NCI-H1694 treated with DMSO at 0.1 percent for 48 hours (cell line): ENCODE data around the gene OSGIN1.
A peak's percentile ranks its signal among the peaks of the same experiment; 100 is the strongest.

ENCODE experiments used
- DNase-seq: peaks from one replicate; lab custom pipeline; 2025; lab: John Stamatoyannopoulos, UW

The OSGIN1 gene

GRCh38 chr16:83926726-83927397 lies 26.2 kb upstream of the OSGIN1 start:
- peak; percentile 38 for DNase-seq

DNA sequence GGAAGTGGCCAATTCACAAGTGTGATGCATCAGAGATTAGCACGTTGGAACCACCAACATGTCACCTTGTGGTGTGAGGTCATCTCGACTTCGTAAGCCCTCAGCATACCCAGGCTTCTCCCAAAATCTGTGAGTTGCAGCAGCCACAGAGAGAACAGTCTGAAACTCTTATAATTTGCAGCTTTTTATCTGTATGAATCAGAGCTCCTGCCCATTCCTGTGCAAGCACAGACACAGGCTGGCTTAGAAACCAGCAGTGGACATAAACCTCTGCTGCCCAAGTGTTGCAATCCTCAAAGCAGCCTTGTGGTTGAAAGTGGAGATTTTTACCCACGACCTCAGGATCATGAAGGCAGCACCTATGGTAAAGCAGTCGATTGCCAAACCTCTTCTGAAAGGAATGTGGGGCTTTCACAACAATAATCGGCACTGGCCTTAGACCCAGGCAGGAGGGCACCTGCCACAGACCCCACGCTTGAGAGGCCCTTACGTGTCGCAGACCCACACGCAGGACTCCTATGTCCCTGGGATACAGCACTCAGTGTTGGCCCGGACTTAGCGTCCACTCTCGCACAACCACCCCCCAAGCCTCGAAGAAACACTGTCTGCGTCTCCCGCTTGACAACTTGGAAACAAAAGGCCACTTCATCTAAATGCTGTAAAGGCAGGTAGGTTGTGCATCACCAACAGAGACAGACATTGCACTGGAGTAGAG lies 24.5 kb upstream of the OSGIN1 start:
- no peak for DNase-seq

- DNase-seq, result no peak
Observed at GRCh38 chr16:83929811-83930555, 23.1 kb upstream of the OSGIN1 start.

- no peak for DNase-seq
Observed at GRCh38 chr16:83930730-83931500, 22.1 kb upstream of the OSGIN1 start.

GRCh38 chr16:83931556-83931955 lies 21.5 kb upstream of the OSGIN1 start:
- DNase-seq, result no peak

- DNase-seq, result no peak
Observed at GRCh38 chr16:83932304-83932703, 20.7 kb upstream of the OSGIN1 start.

DNA sequence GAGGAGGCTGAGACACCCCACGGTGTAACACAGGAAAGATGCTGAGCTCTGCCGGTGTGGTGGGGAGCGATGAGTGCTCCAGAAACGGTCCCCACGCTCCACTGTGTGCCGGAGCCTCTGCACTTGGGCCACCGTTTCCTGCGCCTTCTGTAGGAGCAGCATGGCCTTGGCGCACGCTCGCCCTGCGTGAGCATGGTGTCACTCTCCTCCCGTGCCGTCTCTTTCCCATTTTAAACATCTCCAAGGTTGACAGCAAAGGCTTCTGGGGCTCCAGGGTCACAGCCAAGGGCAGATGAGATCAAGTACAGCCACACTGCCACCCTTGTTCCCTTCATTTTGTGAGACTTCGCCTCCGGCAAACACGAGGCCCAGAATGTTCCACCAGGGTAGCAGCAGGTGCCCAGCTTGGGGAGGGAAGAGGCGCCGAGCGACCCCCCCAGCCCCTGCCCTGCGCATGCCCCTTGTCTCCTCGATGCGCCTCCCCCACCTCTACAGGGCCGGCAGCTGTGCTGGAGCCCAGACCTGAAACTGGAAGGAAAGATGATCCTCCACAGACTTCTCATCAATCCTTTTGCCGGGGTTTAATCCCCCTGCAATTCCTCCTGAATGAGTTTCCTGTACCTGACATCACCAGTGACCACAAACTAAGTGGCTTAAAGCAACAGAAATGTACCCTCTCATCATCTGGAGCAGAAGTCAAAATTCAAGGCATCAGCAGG lies 19.9 kb upstream of the OSGIN1 start:
- DNase-seq, result no peak

- DNase-seq, result no peak
Observed at GRCh38 chr16:83933885-83934683, 19.0 kb upstream of the OSGIN1 start.

- no peak for DNase-seq
Observed at GRCh38 chr16:83934684-83934977, 18.4 kb upstream of the OSGIN1 start.

DNA sequence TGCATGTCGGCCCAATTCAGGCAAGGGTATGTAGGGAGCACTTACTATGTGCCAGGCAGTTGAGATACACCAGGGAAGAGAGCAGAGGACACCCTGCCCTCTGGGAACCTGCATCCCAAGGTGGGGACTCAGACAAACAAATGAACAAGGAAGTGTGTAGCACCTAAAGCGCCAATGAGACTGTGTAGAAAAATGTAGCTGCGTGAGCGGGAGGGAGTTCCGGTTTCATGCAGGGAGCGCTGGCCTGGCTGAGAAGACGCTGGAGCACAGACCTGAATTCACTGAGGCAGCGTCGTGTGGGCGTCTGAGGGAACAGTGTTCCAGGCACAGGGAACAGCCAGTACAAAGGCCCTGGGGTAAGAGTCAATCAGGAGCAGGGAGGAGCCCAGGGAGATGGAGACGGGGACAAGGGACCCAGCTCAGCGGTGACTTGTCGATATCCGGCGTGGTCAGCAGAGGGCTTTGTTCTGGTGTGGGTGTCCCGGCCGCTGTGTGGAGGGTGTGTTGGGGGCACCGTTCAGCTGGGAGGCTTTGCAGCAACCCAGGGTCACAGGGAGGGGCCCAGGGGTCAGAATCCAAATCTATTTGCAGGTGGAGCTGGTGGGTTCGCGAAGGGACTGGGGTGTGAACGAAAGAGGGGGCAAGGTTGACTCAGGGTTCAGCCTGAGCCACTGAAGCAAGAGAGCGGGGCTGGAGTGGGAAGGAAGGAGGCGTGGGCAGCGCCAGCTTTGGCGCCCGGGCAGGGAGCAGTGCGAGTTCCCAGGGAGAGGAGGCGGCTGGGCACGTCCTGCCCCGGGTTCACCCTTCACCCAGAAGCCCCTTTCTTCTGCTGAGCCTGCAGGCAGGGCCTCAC lies 17.8 kb upstream of the OSGIN1 start:
- DNase-seq, result no peak

DNA sequence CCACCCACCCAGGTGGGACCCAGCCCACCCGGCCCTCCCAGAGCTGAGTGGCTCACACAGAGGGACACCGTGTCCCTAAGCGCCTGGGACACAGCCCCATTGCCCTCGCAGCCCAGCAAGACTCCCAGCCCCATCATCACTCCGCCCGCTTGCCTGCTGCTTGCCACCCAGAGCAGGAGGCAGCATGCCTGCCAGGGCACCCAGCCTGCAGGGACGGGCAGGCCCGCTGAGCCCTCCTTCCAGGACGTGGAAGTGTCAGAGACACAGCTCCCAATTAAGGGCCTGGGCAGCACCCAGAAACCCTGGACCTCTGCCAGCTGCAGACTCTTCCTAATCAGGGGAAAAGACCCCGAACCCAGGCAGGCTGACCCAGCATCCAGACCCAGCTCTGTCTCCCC lies 17.2 kb upstream of the OSGIN1 start:
- no peak for DNase-seq

DNA sequence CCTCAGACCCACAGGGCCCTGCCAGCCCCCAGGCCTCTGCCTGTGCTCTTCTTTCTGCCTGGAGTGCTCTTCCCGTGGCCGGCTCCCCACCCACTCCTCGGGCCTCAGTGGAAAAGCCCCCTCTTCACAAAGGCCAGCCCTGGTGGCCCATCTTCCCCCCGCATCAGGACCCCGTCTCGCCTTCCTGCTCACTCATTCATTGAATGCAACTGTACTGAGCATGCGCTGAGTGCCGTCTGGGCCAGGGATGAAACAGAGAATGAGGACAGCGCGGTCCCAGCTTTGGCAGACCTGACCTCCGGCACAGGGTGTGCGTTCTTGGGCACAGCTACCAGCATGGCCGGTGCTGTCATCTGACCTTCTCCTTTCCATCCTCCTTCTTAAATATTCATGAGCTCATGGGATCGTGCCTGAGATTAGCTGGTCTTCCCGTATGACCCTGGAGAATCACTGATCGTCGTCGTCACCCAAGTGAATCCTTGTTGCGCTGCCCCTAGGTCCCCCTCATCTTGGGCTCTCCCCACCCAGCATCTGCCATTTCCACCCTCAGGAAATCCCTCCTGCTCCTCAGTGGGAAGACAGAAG lies 16.4 kb upstream of the OSGIN1 start:
- no peak for DNase-seq

GRCh38 chr16:83937267-83937666 lies 15.8 kb upstream of the OSGIN1 start:
- no peak for DNase-seq

- DNase-seq, result no peak
Observed at GRCh38 chr16:83937922-83938885, 14.8 kb upstream of the OSGIN1 start.

- DNase-seq, result no peak
Observed at GRCh38 chr16:83939266-83939855, 13.7 kb upstream of the OSGIN1 start.

DNA sequence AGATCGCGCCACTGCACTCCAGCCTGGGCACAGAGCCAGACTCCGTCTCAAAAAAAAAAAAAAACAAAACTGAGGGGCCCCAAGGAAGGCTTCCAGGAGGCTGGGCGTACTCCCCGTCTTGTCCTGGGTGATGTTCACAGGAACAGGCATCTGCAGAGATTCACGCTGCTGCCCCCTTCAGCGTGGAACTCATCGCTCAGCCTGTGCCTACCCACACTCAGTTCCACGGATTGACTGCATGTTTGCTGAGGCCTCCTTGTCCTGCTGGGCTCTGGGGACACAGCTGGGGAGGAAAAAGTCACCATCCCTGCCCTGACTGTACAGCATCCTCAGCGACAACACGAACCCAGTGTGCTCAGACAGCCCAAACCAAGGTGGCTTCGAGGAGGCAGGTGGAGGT lies 12.9 kb upstream of the OSGIN1 start:
- no peak for DNase-seq

DNA sequence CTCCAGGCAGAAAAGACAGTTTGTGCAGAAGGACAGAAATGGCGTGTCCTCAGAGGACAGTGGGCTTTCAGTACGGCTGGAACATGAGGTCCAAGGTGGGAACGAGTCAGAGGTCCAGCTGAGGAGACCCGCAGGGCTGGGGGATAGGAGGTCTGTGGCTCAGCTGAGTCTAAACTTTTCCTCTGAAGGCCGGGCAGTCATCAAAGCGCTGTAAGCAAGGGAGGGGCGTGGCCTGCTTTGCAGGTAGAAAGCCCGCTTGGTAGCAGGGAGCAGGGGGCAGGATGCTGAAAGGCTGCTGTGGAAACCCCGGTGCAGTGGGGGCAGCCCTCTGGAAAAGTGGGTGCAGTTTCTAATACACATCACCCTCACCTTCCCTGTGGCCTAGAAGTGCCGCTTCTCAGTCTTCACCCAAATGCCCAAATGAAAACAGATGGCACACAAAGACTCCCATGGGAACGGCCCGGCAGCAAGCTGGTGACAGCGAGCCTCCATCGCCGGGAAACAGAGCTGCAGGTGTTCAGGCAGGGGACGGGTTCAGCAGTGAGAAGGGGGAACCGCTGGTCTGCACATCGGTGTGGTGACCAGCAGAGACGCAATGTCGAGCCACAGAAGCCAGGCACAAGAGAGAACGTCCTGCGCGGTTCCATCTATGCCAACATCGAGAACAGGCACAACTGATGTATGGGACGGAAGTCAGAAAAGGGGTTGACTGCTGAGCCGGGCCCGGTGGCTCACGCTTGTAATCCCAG lies 12.2 kb upstream of the OSGIN1 start:
- peak; percentile 72 for DNase-seq
